Adrenal gland (tissue), 12 donors: ENCODE results near the gene ACAN. TPM values are rescaled to one million over a fixed set of nuclear protein-coding genes. Genes with fewer than 3 reads are reported as not detected.

Experiments used
- DNase-seq, 7 donors: peaks; one replicate each; pipeline ENCODE4 v3.0.0-alpha.2; 2019 to 2020
- H3K27ac ChIP-seq, 5 donors: fragments of 200-600 bp; sonication (generic) in 4 of 5; 1 replicate in 3 of 5; 2 replicates in 2 of 5; pipeline versions ENCODE4 v1.5.1 to v1.8.0; 2016 to 2020; ENCODE audit warnings: mild to moderate bottlenecking in 1 of 5
- H3K27me3 ChIP-seq: fragments of 200-600 bp; 2 replicates; pipeline ENCODE4 v1.8.0; 2021
- H3K36me3 ChIP-seq, 2 donors: fragments of 200-600 bp; replicated peaks in 1 of 2; 1 replicate in 1 of 2; 2 replicates in 1 of 2; pipeline versions ENCODE4 v1.5.1 to v1.8.0; 2018 to 2022
- H3K4me1 ChIP-seq, 2 donors: fragments of 200-600 bp; replicated peaks in 1 of 2; 1 replicate in 1 of 2; 2 replicates in 1 of 2; pipeline versions ENCODE4 v1.5.1 to v1.8.0; 2018 to 2021
- H3K4me3 ChIP-seq, 4 donors: fragments of 200-600 bp; sonication (generic) in 3 of 4; one replicate each; pipeline ENCODE4 v1.5.1; 2016 to 2018
- H3K9me3 ChIP-seq, 3 donors: fragments of 200-600 bp; sonication (generic) in 1 of 3; replicated peaks in 1 of 3; 1 replicate in 2 of 3; 2 replicates in 1 of 3; pipeline versions ENCODE4 v1.5.1 to v1.8.0; 2016 to 2021
- CTCF ChIP-seq, 6 experiments: fragments of 450-650 bp in 4 of 6; fragments of 200-600 bp in 2 of 6; sonication (generic) in 1 of 6; IDR thresholded peaks; 1 replicate in 5 of 6; 2 replicates in 1 of 6; pipeline versions ENCODE4 v1.5.1 to v1.8.0; 2016 to 2021; ENCODE audit warnings: antibody characterized with exemption in 6 of 6, mild to moderate bottlenecking in 2 of 6, moderate library complexity in 1 of 6
- POLR2A ChIP-seq, 2 donors: fragments of 450-650 bp; IDR thresholded peaks; one replicate each; pipeline ENCODE4 v1.6.1; 2017; ENCODE audit warnings: antibody characterized with exemption in 2 of 2, mild to moderate bottlenecking in 2 of 2, moderate library complexity in 1 of 2
- WGBS, 4 donors: extraction: QIAGEN DNeasy Blood & Tissue Kit in 2 of 4; methylation state at CpG; one replicate each; pipeline versions ENCODE4 v1.1.5 to v1.1.7; 2013 to 2017; 5-methylcytosine and 5-hydroxymethylcytosine counted together
- intact Hi-C, 2 donors: fragments of 100-400 bp; cut with DNase I; formaldehyde crosslinking; loops; one replicate each; pipeline versions ENCODE4 v1.14.1 to v1.15.0; 2022 to 2023
- polyA plus RNA-seq, 3 donors: library from polyadenylated mRNA; stranded (reverse); fragments of 200-250 nt in 2 of 3; fragments of 350-450 nt in 1 of 3; fragmentation: Illumina TruSeq in 1 of 3; extraction: RNeasy Lipid Tissue Mini Kit (QIAGEN cat#74804) in 1 of 3; gene quantifications; one replicate each; pipeline ENCODE4 v1.2.3, GENCODE V29; 2013 to 2014
- total RNA-seq, 9 donors: library from RNA; depleted of rRNA in 4 of 9; stranded (reverse); fragments of >200 nt in 4 of 9; fragments of 120-200 nt in 1 of 9; fragmentation: NEBNext Ultra II Directional in 1 of 9; extraction: Animal tissue kit (Norgen Biotek cat#: 25700) in 1 of 9; gene quantifications; one replicate each; pipeline versions ENCODE4 v1.1.0 to v1.2.4, GENCODE V29; 2013 to 2023
- donor health status: healthy with polysubstance abuse.
- donor health status: Bipolar disorder and iron deficiency.
- donor health status: DM: yes; HTN: yes; CAD: no.
- donor health status: DM: no; HTN: no; CAD: no.
- donor health status: DM: no; HTN: no; CAD: no.
- donor health status: DM: yes; HTN: yes; CAD: no.

The ACAN gene
- total and polyA plus RNA-seq, 12 donors, result 0.04 to 2.4 (median 0.42) TPM

GRCh38 chr15:88843334-88843733 is 40.1 kb downstream of the ACAN start:
- intact Hi-C loops, result no loop called here
- Histone ChIP-seq H3K4me1 (no peaks in the 10 kb centered on the region), H3K4me3 (no peak overlapping the region), H3K27me3 (no peaks in the 10 kb centered on the region), H3K27ac (no peak overlapping the region), H3K9me3 (no peaks in the 10 kb centered on the region), H3K36me3 (no peaks in the 10 kb centered on the region)
- WGBS, 4 donors, result 87 to 98% (median 92%) methylated on average over 11 to 21 of the region's 21 CpGs
- DNase-seq, result no peak
- TF ChIP-seq CTCF (IDR thresholded peaks at IDR 0.05) (no peak), POLR2A (IDR thresholded peaks at IDR 0.05) (no peak)

GRCh38 chr15:88844749-88845386 is 41.6 kb downstream of the ACAN start:
- Histone ChIP-seq H3K36me3 (no peaks in the 10 kb centered on the region), H3K4me3 (no peak overlapping the region), H3K9me3 (no peaks in the 10 kb centered on the region), H3K4me1 (no peaks in the 10 kb centered on the region), H3K27ac (no peak overlapping the region), H3K27me3 (no peaks in the 10 kb centered on the region)
- intact Hi-C loops, result no loop called here
- TF ChIP-seq POLR2A (IDR thresholded peaks at IDR 0.05) (no peak), CTCF (IDR thresholded peaks at IDR 0.05) (no peak)
- WGBS, 4 donors, result 61 to 64% (median 63%) methylated on average over 5 of the region's 5 CpGs
- DNase-seq, result no peak

GRCh38 chr15:88845616-88846015 is 42.4 kb downstream of the ACAN start:
- H3K9me3 ChIP-seq, result no peaks in the 10 kb centered on the region
- H3K4me1 ChIP-seq, result no peaks in the 10 kb centered on the region
- no peaks in the 10 kb centered on the region for H3K27me3 ChIP-seq
- intact Hi-C loops, result no loop called here
- DNase-seq, result no peak
- H3K27ac ChIP-seq, result no peak overlapping the region
- TF ChIP-seq CTCF (IDR thresholded peaks at IDR 0.05) (no peak), POLR2A (IDR thresholded peaks at IDR 0.05) (no peak)
- H3K36me3 ChIP-seq, result no peaks in the 10 kb centered on the region
- no peak overlapping the region for H3K4me3 ChIP-seq
- WGBS, 4 donors, result 89 to 100% (median 92%) methylated on average over 6 to 15 of the region's 15 CpGs

GRCh38 chr15:88847144-88847543 is 43.9 kb downstream of the ACAN start:
- 88 to 100% (median 96%) methylated on average over 1 to 20 of the region's 20 CpGs for WGBS, 4 donors
- no peak for DNase-seq
- no peaks in the 10 kb centered on the region for H3K9me3 ChIP-seq
- H3K4me1 ChIP-seq, result no peaks in the 10 kb centered on the region
- H3K27ac ChIP-seq, result no peak overlapping the region
- intact Hi-C loops, result no loop called here
- TF ChIP-seq POLR2A (IDR thresholded peaks at IDR 0.05) (no peak), CTCF (IDR thresholded peaks at IDR 0.05) (no peak)
- peaks cover 3% of the 10 kb centered on the region for H3K27me3 ChIP-seq
- H3K4me3 ChIP-seq, result no peak overlapping the region
- H3K36me3 ChIP-seq, result no peaks in the 10 kb centered on the region
